Thoracic aorta endothelial cell (primary cell): ENCODE results near the gene RPAP3. TPM values are rescaled to one million over a fixed set of nuclear protein-coding genes. Genes with fewer than 3 reads are reported as not detected.

Source experiments
- total RNA-seq: library from RNA; depleted of rRNA; stranded (reverse); fragments of >200 nt; gene quantifications from 2 replicates; pipeline ENCODE4 v1.2.3, GENCODE V29; 2012

The RPAP3 gene, protein sequence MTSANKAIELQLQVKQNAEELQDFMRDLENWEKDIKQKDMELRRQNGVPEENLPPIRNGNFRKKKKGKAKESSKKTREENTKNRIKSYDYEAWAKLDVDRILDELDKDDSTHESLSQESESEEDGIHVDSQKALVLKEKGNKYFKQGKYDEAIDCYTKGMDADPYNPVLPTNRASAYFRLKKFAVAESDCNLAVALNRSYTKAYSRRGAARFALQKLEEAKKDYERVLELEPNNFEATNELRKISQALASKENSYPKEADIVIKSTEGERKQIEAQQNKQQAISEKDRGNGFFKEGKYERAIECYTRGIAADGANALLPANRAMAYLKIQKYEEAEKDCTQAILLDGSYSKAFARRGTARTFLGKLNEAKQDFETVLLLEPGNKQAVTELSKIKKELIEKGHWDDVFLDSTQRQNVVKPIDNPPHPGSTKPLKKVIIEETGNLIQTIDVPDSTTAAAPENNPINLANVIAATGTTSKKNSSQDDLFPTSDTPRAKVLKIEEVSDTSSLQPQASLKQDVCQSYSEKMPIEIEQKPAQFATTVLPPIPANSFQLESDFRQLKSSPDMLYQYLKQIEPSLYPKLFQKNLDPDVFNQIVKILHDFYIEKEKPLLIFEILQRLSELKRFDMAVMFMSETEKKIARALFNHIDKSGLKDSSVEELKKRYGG
- 25.8 and 29.8 TPM in 2 replicates for total RNA-seq

DNA sequence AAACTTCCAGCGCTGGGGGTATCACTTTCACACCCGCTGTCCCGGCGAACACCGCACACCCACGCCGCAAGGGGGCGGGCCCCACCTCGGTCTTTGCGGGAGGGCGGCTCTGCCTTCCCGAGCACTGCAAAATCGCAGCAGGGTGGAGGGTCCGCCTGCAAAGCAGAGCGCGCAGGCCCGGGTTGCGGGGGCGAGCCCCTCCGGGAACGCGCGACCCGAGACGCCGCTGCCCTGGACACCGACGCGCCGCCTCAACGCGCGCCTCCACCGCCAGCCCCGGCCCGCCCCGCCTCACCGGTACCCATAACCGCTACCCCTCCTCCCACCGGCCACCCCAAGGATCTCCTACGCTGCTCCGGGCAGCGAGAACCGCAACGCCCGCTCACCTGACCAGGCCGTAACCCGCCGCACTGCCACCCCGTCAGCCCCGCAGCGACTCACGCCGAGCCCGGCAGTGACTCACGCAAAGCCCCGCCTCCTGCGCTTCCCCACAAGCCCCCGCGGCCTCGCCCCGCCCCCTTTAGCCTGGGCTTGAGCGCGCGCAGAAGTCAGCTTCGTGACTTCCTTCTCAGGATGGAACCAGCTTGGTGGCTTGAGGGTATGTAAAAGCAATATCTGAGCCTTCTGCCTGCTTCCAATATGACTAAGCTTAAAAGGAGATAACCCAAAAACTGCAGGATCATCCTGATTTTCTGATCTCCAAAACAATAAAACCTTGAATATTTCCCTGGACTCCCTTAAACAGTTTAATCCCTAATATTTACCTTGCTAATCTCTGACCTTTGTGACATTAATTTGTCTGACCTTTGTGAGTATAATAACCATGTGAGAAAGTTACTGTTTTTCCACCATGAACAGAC lies at the start of gene RPAP3:
Gene RPAP3 (minus strand): TSS at position 465 of the 860 bp plus-strand sequence. CDS start 3,190 bp downstream, outside the sequence.

DNA sequence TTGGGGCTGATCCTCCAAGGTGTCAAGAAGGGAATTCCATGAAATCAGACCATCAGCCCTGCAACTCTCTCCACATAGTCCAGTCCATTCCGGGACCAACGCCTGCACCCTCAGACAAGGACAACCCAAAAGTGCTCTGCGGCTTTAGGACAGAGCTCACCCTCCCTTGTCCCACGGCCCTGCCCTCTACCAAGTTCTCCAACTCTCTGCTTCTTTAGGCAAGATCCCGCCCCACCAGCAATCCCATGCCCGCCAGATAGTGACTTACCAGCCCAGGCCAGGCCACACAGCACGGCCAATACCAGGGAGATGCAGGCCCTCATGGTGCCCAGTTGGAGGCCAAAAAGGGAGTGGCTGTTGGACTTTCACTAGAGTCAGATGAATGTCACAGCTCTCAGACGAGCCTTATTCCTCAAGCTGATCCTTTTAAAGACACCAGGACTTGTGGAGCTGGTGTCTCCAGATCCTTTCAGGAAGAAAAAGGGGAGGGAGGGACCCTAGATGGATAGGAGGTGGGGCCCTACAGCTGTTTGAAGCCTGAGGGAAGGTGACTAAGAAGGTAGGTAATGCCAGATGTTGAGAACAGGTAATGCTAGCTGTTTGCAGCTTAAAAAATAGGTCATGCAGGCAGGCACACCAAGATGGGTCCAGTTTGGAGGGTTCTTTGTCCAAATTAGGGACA lies 19.4 kb upstream of the RPAP3 start, which contains the start of gene ENDOU:
Gene ENDOU (minus strand): TSS at position 400 of the 682 bp plus-strand sequence. CDS start 77 bp downstream, at position 323.

Other genes starting within 250 kb of the RPAP3 start
- 0.13 TPM in 1 of 2 replicates, not detected in the other for gene ENDOU, start 19.5 kb upstream of the RPAP3 start, total RNA-seq
- 24.3 and 43.9 TPM in 2 replicates for gene RAPGEF3, start 52.9 kb upstream of the RPAP3 start, total RNA-seq
- gene SLC48A1, start 67.2 kb upstream of the RPAP3 start, total RNA-seq: 13.0 and 17.5 TPM in 2 replicates
- 85.6 and 92.7 TPM in 2 replicates for gene HDAC7, start 113.9 kb upstream of the RPAP3 start, total RNA-seq
- 0.80 and 1.1 TPM in 2 replicates for gene VDR, start 199.0 kb upstream of the RPAP3 start, total RNA-seq